T-cell (primary cell): Measurements from ENCODE around the gene MLPH. TPM values are rescaled to one million over a fixed set of nuclear protein-coding genes. Genes with fewer than 3 reads are reported as not detected.

Experiments used
- ATAC-seq, 4 experiments: fragments of 200-7000 bp in 3 of 4; fragments of 150-1000 bp in 1 of 4; cut with Tn5 transposase; replicated peaks in 1 of 4; 1 replicate in 3 of 4; 2 replicates in 1 of 4; pipeline ENCODE4 v1.10.0; 2021; ENCODE audit warnings: moderate library complexity in 3 of 4, mild to moderate bottlenecking in 2 of 4, moderate number of reproducible peaks in 1 of 4
- CTCF ChIA-PET, 2 donors: fragments of 300-600 bp; sonication (Branson Sonifier 250); formaldehyde crosslinking; loops; one replicate each; lab custom pipeline; 2022; ENCODE audit warnings: antibody characterized with exemption in 2 of 2; lab: Charles Lee
- POLR2A ChIA-PET, 2 donors: fragments of 300-600 bp; sonication (Branson Sonifier 250); formaldehyde crosslinking; loops; one replicate each; lab custom pipeline; 2022; ENCODE audit warnings: antibody characterized with exemption in 2 of 2; lab: Charles Lee
- DNase-seq, 35 experiments: peaks; one replicate each; pipeline versions ENCODE4 v3.0.0 to v3.0.0-alpha.2; 2013 to 2023
- H3K27ac ChIP-seq: one replicate; pipeline ENCODE4 v1.5.1; 2013; ENCODE audit warnings: low read length
- H3K27me3 ChIP-seq, 2 experiments: replicated peaks in 1 of 2; 1 replicate in 1 of 2; 2 replicates in 1 of 2; pipeline versions ENCODE4 v1.6.1 to v1.7.0; 2013; ENCODE audit warnings: low read length in 1 of 2, mixed read lengths in 1 of 2; ENCODE audit not compliant: control insufficient read depth in 2 of 2, insufficient read depth in 2 of 2; ENCODE audit errors: extremely low read depth in 1 of 2
- H3K36me3 ChIP-seq, 2 donors: 1 replicate in 1 of 2; 2 replicates in 1 of 2; pipeline versions ENCODE4 v1.6.1 to v1.7.0; 2013; ENCODE audit warnings: low read length in 1 of 2; ENCODE audit not compliant: control insufficient read depth in 2 of 2, insufficient read depth in 1 of 2; ENCODE audit errors: extremely low read depth in 1 of 2
- H3K4me1 ChIP-seq, 2 experiments: 1 replicate in 1 of 2; 2 replicates in 1 of 2; pipeline versions ENCODE4 v1.6.1 to v1.7.0; 2013; ENCODE audit warnings: low read length in 2 of 2, mixed read lengths in 1 of 2; ENCODE audit not compliant: insufficient read depth in 2 of 2, control insufficient read depth in 1 of 2; ENCODE audit errors: extremely low read depth in 1 of 2
- H3K4me3 ChIP-seq, 2 donors: 1 replicate in 1 of 2; 2 replicates in 1 of 2; pipeline versions ENCODE4 v1.5.1 to v1.7.0; 2013; ENCODE audit warnings: mild to moderate bottlenecking in 2 of 2, low read length in 1 of 2, moderate library complexity in 1 of 2; ENCODE audit not compliant: control insufficient read depth in 1 of 2; ENCODE audit errors: extremely low read depth in 1 of 2
- H3K9me3 ChIP-seq: 2 replicates; pipeline ENCODE4 v1.7.0; 2013
- H3K27ac Mint-ChIP-seq, 2 donors: one replicate each; pipeline ENCODE4 v1.8.0; 2020 to 2021; ENCODE audit warnings: mild to moderate bottlenecking in 2 of 2, mixed read lengths in 2 of 2
- H3K27me3 Mint-ChIP-seq, 2 donors: one replicate each; pipeline ENCODE4 v1.8.0; 2021 to 2022; ENCODE audit warnings: mixed read lengths in 2 of 2
- H3K36me3 Mint-ChIP-seq: one replicate; pipeline ENCODE4 v1.8.0; 2021; ENCODE audit warnings: mixed read lengths
- H3K4me1 Mint-ChIP-seq, 3 donors: one replicate each; pipeline ENCODE4 v1.8.0; 2020 to 2022; ENCODE audit warnings: mixed read lengths in 3 of 3, mild to moderate bottlenecking in 1 of 3
- H3K4me3 Mint-ChIP-seq, 3 donors: one replicate each; pipeline ENCODE4 v1.8.0; 2020 to 2022; ENCODE audit warnings: mild to moderate bottlenecking in 3 of 3, mixed read lengths in 3 of 3, moderate library complexity in 3 of 3
- H3K9me3 Mint-ChIP-seq, 3 donors: one replicate each; pipeline ENCODE4 v1.8.0; 2020 to 2022; ENCODE audit warnings: mixed read lengths in 3 of 3
- WGBS: methylation state at CpG from one replicate; pipeline ENCODE4 v1.1.5; 2013; ENCODE audit warnings: missing lambda C conversion rate; ENCODE audit not compliant: insufficient coverage; 5-methylcytosine and 5-hydroxymethylcytosine counted together
- total RNA-seq, 35 experiments: library from RNA in 6 of 35; stranded (reverse) in 6 of 35; fragments of 120-200 nt in 1 of 35; gene quantifications; one replicate each; pipeline versions ENCODE4 v1.2.1 to v1.2.4 and lab custom pipeline; 2013 to 2026

MLPH gene
- total RNA-seq, 5 donors from 2014 or later (not counting 1 experiment from before 2014, with no cell fraction given), result 0.55 to 1.4 (median 0.72) TPM; not detected in 2

DNA sequence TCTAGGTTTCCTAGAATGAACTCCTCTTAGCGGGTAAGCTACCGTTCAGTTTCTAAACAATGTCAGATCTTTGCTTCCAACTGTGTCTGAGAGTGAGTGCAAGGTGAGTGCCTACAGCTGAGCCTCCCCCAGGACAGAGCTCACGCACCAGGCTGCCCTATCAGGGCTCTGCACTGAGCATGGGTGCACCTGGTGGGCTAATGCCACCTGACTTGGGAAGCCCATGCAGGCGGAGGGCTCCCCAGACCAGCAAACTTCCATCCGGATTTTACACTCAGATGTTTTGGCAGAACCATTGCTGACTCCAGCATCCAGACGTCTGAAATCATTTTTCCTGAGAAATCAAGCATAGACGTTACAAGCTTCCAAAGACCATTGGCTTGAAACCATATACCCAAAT is 16.1 kb upstream of the MLPH start:
- Histone ChIP-seq H3K4me1 (peaks cover 2 to 23% of the 10 kb centered on the region in 2 experiments), H3K4me3 (no peak overlapping the region), H3K9me3 (no peaks in the 10 kb centered on the region), H3K36me3 (no peaks in the 10 kb centered on the region), H3K27me3 (peaks cover 0 to 8% of the 10 kb centered on the region in 2 experiments), H3K27ac (no peak overlapping the region)
- Mint-ChIP-seq H3K27ac (no peak overlapping the region), H3K9me3 (no peaks in the 10 kb centered on the region), H3K27me3 (peaks cover 0 to 1% of the 10 kb centered on the region in 2 donors), H3K4me1 (peaks cover 1 to 12% (median 9%) of the 10 kb centered on the region in 3 donors), H3K36me3 (no peaks in the 10 kb centered on the region), H3K4me3 (no peak overlapping the region)
- POLR2A ChIA-PET, result no interaction called here
- no peak for DNase-seq
- ATAC-seq, result no peak
- WGBS, result 85% methylated on average over 5 of the region's 7 CpGs
- CTCF ChIA-PET, result interaction anchor here in 1 of 2 donors (1.0 kb wide), 2 partner anchors 50 to 52 kb away, joined by 3 read pairs; no protein-coding TSS in a partner anchor

DNA sequence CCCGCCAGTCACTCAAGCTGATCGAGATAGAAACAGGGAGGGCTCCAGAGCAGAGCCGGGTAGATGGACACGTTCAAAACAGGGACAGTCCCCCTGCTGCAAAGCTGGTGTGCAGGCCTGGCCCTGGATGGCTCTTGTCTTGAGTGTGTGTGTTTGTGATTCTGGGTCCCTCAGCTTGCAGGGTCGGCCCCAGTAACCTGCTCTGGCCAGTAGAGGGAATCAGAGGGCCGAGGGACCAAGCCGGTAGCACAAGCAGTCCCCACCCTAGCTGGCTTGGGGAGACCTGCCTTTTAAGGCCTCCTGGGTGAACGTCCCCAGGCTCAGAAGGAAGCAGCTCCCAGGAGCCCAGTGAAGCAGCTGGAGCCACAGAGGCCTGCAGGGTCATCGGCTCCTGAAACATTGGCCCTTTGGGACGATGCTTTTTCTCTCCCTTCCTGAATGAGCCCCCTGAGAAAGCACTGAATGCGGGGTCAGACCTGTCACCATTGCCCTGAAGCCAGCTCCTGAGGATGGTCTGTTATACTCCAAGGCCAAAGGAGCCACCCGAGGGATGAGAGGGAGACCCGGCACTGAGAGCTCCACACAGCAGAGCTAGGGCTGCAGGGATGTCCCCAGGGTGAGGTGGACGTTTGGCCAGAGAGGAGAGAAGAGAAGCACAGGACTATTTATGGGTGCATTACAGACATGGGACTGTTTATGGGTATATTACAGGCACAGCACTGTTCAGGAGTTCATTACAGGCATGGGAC is 15.4 kb upstream of the MLPH start:
- ATAC-seq, result peak in 1 of 4 experiments; percentile 14
- no peaks in the 10 kb centered on the region for H3K36me3 ChIP-seq
- H3K9me3 ChIP-seq, result no peaks in the 10 kb centered on the region
- Mint-ChIP-seq H3K9me3 (no peaks in the 10 kb centered on the region), H3K36me3 (no peaks in the 10 kb centered on the region), H3K4me3 (no peak overlapping the region), H3K4me1 (peaks cover 6 to 15% (median 12%) of the 10 kb centered on the region in 3 donors), H3K27me3 (peaks cover 3 to 6% of the 10 kb centered on the region in 2 donors), H3K27ac (peak overlapping the region in 1 of 2 donors; percentile 31)
- CTCF ChIA-PET, result interaction anchor here (0.5 to 1.0 kb wide), 3 partner anchors 50 to 52 kb away, joined by 3 to 4 read pairs (median 3); no protein-coding TSS in a partner anchor
- POLR2A ChIA-PET, result interaction anchor here in 1 of 2 donors (0.6 kb wide), 1 partner anchor 436 kb away, joined by 3 read pairs; no protein-coding TSS in a partner anchor
- H3K27me3 ChIP-seq, result peaks cover 0 to 12% of the 10 kb centered on the region in 2 experiments
- peak in 10 of 35 experiments; percentile 1 to 48 (median 22) for DNase-seq
- 69% methylated on average over 12 of the region's 14 CpGs for WGBS
- no peak overlapping the region for H3K27ac ChIP-seq
- peaks cover 3 to 26% of the 10 kb centered on the region in 2 experiments for H3K4me1 ChIP-seq
- H3K4me3 ChIP-seq, result no peak overlapping the region

DNA sequence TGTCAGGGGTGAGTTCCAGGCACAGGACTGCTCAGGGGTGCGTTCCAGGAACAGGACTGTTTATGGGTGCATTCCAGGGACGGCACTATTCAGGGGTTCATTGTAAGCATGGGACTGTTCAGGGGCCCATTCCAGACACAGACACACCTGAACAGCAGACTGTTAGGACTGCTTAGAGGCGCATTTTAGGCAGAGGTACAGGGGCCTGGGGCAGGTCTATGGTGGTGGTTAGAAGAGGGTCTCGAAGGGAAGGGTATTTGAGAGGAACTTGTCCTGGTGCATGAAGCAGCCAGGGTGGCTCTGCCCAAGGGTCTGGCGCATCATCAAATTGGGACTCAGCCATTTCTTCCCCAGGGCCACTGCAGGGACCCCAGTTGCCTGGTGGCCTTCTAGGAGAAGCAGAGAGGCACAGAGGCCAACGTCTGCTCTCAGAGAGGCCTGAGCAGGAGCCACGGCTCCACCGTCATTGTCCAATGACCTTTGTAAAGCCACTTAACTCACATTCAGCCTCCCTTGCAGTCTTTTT is 14.8 kb upstream of the MLPH start:
- CTCF ChIA-PET, result no interaction called here
- WGBS, result 98% methylated on average over 5 of the region's 8 CpGs
- H3K27ac Mint-ChIP-seq, result peak overlapping the region in 1 of 2 donors; percentile 22

DNA sequence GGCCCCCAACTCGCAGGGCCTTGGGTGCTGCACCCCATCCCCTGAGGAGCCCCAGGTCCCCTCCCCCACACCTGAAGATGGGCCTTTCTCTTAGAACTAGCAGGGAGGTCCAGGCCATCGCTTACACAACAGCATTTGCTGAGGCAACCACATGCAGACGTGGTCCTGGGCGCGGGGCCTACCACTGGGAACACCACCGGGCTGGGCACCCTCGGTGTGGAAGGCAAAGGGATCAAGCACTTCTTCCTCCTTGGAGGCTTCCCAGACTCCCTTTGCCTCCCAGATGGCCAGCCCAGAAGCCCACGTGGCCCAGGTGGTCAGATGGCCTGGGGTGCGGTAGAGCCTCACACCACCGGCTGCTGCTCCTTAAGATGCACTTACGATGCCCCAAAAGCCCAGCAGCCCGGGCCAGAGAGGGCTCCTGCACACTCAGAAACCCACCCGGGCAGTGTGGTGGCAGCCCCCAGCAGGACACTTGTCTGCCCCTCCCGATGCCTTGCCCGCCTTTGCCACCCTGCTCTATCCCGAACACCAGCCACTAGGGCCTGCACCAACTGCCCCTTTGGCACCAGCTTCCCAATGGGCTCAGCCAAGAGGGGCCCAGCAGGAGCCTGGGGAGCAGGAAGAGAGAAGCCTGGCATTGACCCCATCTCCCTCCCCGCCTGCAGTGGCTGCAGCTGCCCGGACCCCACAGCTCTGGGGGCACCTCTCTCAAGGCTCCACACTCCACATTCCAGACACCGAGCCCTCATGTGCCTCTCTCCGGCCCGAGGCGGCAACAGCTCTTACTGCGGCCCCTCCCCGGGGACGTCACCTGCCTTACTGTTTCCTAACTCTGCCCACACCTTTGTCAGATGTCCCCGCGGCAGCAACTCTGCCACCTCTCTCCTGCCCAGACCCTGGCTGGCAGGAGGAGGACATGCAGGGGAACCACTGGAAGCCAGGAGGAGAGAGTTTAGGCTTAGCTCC is 13.9 kb upstream of the MLPH start:
- Histone ChIP-seq H3K27ac (no peak overlapping the region), H3K4me3 (no peak overlapping the region), H3K9me3 (no peaks in the 10 kb centered on the region), H3K36me3 (no peaks in the 10 kb centered on the region), H3K27me3 (peaks cover 0 to 12% of the 10 kb centered on the region in 2 experiments), H3K4me1 (peaks cover 3 to 26% of the 10 kb centered on the region in 2 experiments)
- ATAC-seq (no peak), DNase-seq (no peak)
- peak overlapping the region in 1 of 2 donors; percentile 61 for H3K27ac Mint-ChIP-seq
- peaks cover 12 to 19% of the 10 kb centered on the region in 2 donors for H3K27me3 Mint-ChIP-seq
- 93% methylated on average over 23 of the region's 27 CpGs for WGBS
- CTCF ChIA-PET, result interaction anchor here (0.9 to 3.7 kb wide), 5 partner anchors 40 to 57 kb away, joined by 3 to 64 read pairs (median 5); no protein-coding TSS in a partner anchor
- H3K4me1 Mint-ChIP-seq, result peaks cover 6 to 15% (median 12%) of the 10 kb centered on the region in 3 donors
- peak overlapping the region in 2 of 3 donors; percentile 43 to 89 for H3K4me3 Mint-ChIP-seq
- H3K36me3 Mint-ChIP-seq, result no peaks in the 10 kb centered on the region
- H3K9me3 Mint-ChIP-seq, result no peaks in the 10 kb centered on the region
- POLR2A ChIA-PET, result no interaction called here

More for the DNA sequence above, 14.8 kb upstream of the MLPH start:
- H3K4me3 Mint-ChIP-seq, result no peak overlapping the region
- no peak overlapping the region for H3K27ac ChIP-seq
- no peaks in the 10 kb centered on the region for H3K36me3 ChIP-seq
- H3K27me3 Mint-ChIP-seq, result peaks cover 6 to 11% of the 10 kb centered on the region in 2 donors
- POLR2A ChIA-PET, result no interaction called here
- no peaks in the 10 kb centered on the region for H3K9me3 Mint-ChIP-seq
- H3K27me3 ChIP-seq, result peaks cover 0 to 12% of the 10 kb centered on the region in 2 experiments
- no peak for DNase-seq
- H3K9me3 ChIP-seq, result no peaks in the 10 kb centered on the region
- H3K4me1 ChIP-seq, result peaks cover 3 to 26% of the 10 kb centered on the region in 2 experiments
- ATAC-seq, result no peak
- H3K36me3 Mint-ChIP-seq, result no peaks in the 10 kb centered on the region
- H3K4me1 Mint-ChIP-seq, result peaks cover 6 to 15% (median 12%) of the 10 kb centered on the region in 3 donors
- no peak overlapping the region for H3K4me3 ChIP-seq

DNA sequence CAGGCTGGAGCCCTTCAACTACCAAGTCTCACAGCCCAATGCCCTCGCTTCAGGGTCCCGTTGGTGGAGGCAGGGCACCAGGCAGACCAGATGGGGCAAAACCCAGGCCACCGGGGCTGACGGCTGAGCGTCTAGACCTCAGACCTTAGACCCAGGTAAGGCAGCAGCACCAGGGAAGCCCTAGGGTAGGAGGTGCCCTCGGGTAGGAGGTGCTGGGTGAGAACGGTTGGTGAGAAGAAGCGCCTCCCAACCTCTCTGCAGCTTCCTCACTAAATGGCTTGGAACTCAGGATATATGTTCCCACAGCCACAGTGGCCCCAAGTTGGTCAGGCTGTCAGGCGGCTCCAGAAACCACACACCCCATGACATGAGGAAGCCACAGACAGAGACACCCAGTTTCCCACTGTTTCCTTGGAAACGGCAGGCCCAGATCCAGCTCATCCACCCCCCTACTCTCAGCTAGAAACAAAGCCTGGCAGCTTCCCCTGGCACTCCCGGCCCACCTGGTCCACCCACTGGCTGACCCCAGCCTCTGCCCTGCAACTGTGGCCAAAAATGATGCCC is 13.1 kb upstream of the MLPH start:
- ChIA-PET CTCF (interaction anchor here (0.9 to 4.5 kb wide), 6 partner anchors 41 to 57 kb away, joined by 3 to 70 read pairs (median 5); no protein-coding TSS in a partner anchor), POLR2A (no interaction called here)
- Histone ChIP-seq H3K27ac (no peak overlapping the region), H3K4me1 (peaks cover 3 to 26% of the 10 kb centered on the region in 2 experiments), H3K36me3 (no peaks in the 10 kb centered on the region), H3K9me3 (no peaks in the 10 kb centered on the region), H3K27me3 (peaks cover 0 to 12% of the 10 kb centered on the region in 2 experiments), H3K4me3 (peak overlapping the region in 1 of 2 donors; percentile 15)
- ATAC-seq, result no peak
- Mint-ChIP-seq H3K27ac (peak overlapping the region in 1 of 2 donors; percentile 61), H3K9me3 (no peaks in the 10 kb centered on the region), H3K27me3 (peaks cover 14 to 19% of the 10 kb centered on the region in 2 donors), H3K4me1 (peaks cover 9 to 15% (median 12%) of the 10 kb centered on the region in 3 donors), H3K4me3 (peak overlapping the region; percentile 70 to 89 (median 81)), H3K36me3 (no peaks in the 10 kb centered on the region)
- WGBS, result 75% methylated on average over 8 of the region's 11 CpGs
- peak in 2 of 35 experiments; percentile 6 to 11 for DNase-seq
